HG03342 (cell line): ENCODE data around the gene TRPM4.
"Not testable (repeated sequence)": the region's sequence is repeated elsewhere in the genome, so short reads cannot be mapped to it uniquely, and the experiment has no call there.

Experiments
- ATAC-seq: cut with Tn5 transposase; IDR thresholded peaks from one replicate; pipeline ENCODE4 v1.9.1; 2021; ENCODE audit warnings: mild to moderate bottlenecking, moderate library complexity; ENCODE audit not compliant: unreplicated experiment

TRPM4 gene

GRCh38 chr19:49150106-49150943 is 7.3 kb upstream of the TRPM4 start:
- no peak for ATAC-seq

GRCh38 chr19:49150944-49151243 is 6.7 kb upstream of the TRPM4 start:
- ATAC-seq: no peak

GRCh38 chr19:49151267-49152118 is 6.1 kb upstream of the TRPM4 start:
- no peak for ATAC-seq

GRCh38 chr19:49152119-49152550 is 5.5 kb upstream of the TRPM4 start:
- ATAC-seq: no peak

GRCh38 chr19:49153167-49153809 is 4.3 kb upstream of the TRPM4 start:
- ATAC-seq: no peak

- no peak for ATAC-seq
Measured at GRCh38 chr19:49154279-49154678, 3.3 kb upstream of the TRPM4 start.

GRCh38 chr19:49155005-49155819 is 2.4 kb upstream of the TRPM4 start, which contains the start of gene HRC:
TSS of gene HRC (minus strand) at chr19:49155396. CDS start at chr19:49155237, 159 bp downstream.
- no peak for ATAC-seq

GRCh38 chr19:49155820-49156346 is 1.7 kb upstream of the TRPM4 start:
- ATAC-seq: no peak

- no peak for ATAC-seq
Measured at GRCh38 chr19:49160450-49161189, 3.0 kb downstream of the TRPM4 start.

- no peak for ATAC-seq
Measured at GRCh38 chr19:49161987-49162386, 4.4 kb downstream of the TRPM4 start.

- no peak for ATAC-seq
Measured at GRCh38 chr19:49165111-49165750, 7.6 kb downstream of the TRPM4 start.

- no peak for ATAC-seq
Measured at GRCh38 chr19:49165865-49166301, 8.3 kb downstream of the TRPM4 start.

GRCh38 chr19:49167857-49168409 is 10.3 kb downstream of the TRPM4 start:
- no peak for ATAC-seq

GRCh38 chr19:49168421-49168820 is 10.8 kb downstream of the TRPM4 start:
- ATAC-seq: no peak

- no peak for ATAC-seq
Measured at GRCh38 chr19:49173198-49173597, 15.6 kb downstream of the TRPM4 start.

- ATAC-seq: no peak
Measured at GRCh38 chr19:49180659-49181058, 23.1 kb downstream of the TRPM4 start.

- not testable (repeated sequence) for ATAC-seq
Measured at GRCh38 chr19:49182010-49182847, 24.6 kb downstream of the TRPM4 start.

GRCh38 chr19:49182848-49183375 is 25.3 kb downstream of the TRPM4 start:
- no peak for ATAC-seq
